NCI-H510A (cell line): ENCODE measurements around the gene DHRS2.
"Not testable (repeated sequence)": the region's sequence is repeated elsewhere in the genome, so short reads cannot be mapped to it uniquely, and the experiment has no call there.

Experiments used
- DNase-seq: peaks from one replicate; lab custom pipeline; 2025; lab: John Stamatoyannopoulos, UW

Gene DHRS2

DNA sequence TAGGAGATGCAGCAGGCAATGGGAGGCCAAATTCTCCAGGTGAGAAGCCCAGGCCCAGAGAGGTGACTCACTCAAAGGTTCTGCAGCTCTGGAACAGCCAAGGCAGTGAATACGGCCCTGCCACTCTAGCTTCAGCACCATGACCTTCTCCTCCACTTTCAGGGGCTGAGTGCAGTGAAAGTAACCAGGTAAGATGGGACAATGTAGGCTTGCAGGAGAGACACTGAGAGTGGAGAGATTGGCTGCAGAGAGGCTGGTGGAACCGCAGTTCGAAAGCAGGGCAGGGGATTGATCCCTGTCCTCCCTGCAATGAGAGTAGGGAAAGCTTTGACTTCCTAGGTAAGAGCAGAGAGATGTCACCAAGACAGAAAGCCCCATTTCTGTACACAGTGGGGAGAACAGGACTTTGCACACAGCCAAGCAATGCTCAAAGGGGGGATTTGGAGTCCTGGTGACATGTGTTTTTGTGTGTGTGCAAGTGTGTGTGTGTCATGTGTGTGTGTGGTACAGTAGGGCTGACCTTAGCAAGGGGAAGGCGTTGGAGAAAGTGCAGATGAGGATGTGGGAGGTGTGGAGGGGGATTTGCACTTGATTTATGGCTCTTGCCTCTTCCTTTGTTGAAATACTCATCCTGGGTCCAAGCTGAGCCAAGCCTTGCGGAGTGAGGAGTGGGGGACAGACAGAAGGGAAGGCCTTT is 12.7 kb downstream of the DHRS2 start:
- no peak for DNase-seq

DNA sequence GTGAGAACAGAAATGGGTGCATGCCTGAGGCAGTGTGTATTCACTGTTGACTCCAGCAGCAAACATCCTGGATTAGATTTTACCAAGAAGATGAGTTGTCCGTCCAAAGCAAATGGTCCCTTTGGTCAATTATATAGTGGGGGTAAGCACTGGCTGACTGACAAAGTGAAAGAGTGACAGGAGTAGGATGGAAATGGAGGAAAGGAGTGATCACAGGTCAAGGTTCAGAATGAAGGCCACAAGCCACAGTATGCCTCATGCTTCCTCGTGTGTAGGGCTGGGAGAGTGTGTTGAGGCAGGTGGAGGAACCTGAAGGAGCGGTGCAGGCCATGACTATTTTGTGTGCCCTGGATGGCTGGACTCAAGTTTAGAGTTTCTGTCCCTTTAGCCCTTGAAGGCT is 14.3 kb downstream of the DHRS2 start:
- DNase-seq: no peak

DNA sequence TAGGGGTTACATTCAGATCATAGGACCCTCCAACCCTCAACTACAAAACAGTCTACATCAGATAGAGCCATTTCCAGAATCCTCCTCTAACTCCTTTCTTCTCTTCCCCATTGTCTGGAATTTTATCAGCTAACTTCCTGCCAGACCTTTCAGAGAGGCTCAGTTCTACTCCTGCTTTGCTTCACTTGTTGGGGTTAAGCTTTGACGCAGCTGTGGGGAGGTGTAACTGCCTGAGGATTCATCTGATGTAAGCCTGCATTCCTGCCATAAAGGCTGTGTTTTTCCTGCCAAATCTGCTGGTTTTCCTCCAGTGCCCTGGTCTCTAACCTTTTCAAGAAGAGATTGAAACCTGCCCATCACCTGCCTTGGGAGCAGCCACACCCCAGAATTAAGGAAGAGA is 16.9 kb downstream of the DHRS2 start:
- no peak for DNase-seq

DNA sequence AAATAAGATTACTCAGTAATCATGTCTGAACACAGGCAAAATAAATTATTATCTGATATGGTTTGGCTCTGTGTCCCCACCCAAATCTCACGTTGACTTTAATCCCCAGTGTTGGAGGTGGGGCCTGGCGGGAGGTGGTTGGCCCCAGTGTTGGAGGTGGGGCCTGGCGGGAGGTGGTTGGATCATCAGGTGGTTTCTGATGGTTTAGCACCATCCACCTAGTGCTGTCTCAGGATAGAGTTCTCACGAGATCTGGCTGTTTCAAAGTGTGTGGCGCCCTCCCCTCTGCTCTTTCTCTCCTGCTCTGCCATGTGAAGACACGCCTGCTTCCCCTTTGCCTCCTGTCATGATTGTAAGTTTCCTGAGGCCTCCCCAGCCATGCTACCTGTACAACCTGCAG is 18.1 kb downstream of the DHRS2 start:
- DNase-seq: no peak

DNA sequence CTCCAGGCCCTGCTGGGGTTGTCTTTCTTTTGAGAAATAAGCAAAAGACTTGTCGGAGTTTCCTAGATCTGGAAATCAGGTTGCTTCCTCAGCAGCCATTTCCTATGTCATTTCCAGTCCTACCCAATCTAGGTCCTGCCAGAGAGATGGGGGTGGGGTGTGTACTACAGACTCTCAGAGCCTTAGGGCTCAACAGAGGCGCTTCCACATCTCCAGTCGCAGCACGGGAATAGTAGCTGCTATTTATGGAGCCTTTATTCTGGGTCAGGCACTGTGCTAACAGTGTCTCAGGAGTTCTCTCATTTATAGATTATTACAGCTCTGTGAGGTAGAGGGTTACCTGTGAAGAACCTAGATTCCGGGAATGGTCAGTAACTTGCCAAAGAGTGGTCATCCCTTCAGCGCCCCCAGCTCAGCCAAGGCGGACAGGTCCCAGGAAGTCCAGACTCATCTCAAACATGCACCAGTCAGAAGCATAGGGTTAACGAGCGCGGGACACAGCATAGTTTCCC is 21.9 kb downstream of the DHRS2 start:
- DNase-seq: no peak

DNA sequence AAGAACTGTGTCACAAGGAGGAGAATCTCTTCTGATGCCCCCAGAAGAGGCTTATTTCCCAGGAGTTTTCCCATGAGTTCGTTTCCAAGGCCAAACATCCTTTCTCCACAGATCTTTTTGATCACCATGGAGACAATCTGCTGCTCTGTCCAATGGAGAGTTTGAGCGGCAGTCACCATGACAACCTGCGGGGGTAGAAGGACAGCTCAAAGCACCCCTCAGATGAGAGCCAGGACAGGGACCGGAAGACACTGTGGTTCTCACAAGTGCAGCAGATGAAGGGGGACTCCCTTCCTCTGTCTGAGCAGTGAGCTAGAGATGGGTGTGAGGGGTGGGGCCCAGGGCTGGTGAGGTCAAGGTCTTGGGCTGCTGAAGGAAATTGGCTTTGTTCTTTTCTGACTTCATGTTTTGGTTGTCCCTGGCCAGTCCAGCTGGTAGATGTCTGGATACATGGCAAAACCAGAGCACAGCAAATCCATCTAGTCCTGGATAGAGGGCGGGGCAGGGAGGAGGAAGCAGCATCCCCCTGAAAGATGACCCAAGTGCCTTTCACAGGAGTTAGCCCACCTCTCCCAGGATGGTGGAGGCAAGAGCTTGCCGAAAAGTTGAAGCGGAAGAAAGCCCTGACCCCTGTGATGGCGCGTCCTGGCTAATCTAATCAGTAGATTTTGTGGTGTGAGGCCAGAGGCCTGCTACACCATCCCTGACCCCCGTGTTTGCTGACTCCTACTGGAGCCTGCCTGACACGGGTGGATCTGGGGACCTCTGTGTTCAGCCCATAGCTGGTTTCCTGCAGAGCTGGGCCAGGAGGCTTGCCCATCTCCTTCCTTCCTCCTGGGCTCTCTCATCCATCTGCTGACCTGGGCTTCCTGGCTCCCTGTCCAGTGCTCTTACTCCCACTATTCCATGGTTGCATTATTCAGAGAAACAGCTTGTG is 24.4 kb downstream of the DHRS2 start:
- DNase-seq: no peak

DNA sequence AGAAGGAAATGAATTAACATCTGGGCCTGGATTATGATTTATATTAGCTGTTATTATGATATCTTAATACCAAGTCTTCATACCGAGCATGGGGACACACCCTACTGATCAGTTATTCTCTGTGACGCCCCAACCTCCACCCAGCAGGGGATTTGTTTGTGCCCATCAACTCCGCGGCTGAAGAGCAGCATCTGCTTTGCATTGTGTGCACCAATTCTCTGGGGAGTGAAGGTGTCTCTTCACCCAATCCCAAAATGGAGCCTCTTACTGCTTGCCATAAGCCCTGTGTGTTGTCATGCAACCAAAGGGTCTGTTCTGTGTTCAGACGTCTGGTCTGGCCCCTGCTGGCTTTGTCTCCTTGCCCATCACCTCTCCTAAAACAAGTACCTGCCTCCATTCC is 25.4 kb downstream of the DHRS2 start:
- no peak for DNase-seq

DNA sequence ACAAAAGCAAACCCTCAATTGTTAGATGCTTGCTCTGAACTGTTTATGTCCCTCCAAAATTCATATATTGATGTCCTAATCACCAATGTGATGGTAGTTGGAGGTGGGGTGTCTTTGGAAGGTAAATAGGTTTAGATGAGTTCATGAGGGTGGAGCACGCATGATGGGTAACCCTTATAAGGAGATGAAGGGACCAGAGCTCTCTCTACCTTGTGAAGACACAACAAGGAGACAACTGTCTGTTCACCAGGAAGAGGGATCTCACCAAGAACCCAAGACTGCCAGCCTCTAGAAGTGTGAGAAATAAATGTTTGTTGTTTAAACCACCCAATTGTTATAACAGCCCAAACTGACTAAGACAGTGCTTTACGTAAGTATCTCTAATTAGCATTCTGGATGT is 27.0 kb downstream of the DHRS2 start:
- no peak for DNase-seq

DNA sequence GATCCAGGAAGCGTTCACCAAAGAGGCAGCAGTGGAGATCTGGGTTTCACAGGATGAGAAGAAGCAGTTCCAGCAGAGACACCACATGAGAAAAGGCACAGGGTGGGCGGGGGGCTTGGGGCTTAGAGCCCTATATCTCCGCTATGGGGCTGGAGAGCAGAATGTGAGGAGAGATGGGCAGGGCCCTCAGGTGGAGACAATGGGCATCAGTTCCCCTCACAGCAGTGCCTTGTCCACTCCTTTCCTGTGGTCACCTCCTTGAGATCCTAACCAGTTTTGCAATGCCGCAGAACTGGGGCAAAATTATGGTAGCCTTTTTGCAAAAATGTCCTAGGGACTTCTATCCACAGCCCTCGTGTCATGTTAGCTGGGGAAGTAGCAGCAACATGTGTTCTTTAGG is 27.5 kb downstream of the DHRS2 start:
- DNase-seq: no peak

DNA sequence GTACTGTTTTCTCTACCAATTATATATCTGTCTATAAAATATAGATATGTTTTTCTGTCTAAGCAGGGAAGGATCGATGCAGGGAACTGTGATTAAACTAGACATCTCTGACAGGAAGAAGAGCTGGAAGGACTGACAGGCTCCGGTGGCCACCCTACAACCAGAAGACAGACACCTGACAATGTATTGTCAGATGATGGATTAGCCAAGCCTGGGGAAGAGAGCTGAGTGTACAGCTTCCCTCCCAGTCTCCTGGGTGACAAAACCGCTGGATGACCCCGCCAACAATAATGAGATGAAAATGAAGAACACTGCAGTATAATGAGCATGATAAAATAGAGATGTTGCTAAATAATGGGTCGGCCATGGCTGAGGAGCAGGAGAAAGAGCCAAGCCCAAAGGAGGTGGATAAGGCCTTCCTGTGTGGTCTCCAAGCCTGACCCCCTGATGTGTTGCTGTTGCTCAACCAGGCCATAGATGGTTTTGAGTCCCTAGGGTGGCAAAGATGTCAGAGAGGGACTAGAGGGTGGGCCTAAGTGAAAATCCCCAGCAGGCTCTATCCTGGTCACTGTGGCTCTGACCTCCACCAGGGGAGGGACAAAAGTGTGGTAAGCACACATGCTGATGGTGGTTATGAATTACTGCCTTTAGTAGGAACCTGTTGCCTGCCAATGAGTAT is 28.2 kb downstream of the DHRS2 start:
- DNase-seq: no peak

DNA sequence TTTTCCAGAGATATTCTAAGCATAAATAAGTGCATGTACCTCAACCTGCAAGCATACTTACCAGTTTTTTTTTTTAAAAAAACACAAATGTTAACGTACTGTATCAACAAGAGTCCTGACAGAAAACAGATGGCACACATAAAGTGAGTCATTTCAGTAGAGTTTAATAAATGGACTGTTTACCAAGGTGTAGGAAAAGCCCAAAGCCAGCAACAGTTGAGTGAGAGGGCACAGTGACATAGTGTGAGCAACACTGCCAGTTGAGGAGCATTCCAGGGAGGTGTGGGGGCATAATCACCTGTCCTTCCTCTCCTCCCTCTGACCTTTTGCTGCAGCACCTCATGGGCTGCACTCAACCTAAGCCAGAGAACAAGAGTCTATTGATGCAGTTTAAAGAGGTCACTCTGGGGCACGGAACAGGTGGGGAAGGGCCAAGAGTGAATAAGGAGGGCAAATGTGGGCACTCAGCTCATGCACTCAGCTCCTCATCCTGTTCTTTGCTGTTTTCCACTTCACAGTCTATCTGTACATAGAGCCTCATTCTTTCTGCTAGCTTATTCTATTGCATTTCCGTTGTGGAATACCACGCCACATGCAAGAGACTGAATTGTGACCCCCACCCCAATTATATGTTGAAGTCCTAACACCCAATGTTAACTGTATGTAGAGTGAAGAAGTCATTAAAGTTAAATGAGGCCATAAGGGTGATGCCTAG is 29.3 kb downstream of the DHRS2 start:
- no peak for DNase-seq

DNA sequence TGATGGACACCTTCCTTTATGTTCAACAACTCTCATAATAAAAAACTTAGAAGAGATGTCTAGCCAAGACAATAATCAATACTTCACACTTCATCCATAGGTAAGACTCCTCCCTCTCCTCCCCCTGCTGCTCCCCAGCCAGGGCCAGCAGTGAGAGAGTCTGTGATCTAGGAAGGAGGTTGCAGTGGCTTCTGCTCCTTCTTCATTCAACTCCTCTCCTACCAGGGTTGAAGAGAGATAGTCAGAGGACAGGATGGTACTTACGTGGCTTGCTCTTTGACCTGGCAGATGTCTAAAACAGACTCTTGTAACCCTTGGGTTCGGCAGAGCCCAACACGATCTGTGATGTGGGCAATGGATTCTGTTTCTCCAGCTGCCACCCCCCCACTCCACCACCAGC is 31.0 kb downstream of the DHRS2 start:
- no peak for DNase-seq

DNA sequence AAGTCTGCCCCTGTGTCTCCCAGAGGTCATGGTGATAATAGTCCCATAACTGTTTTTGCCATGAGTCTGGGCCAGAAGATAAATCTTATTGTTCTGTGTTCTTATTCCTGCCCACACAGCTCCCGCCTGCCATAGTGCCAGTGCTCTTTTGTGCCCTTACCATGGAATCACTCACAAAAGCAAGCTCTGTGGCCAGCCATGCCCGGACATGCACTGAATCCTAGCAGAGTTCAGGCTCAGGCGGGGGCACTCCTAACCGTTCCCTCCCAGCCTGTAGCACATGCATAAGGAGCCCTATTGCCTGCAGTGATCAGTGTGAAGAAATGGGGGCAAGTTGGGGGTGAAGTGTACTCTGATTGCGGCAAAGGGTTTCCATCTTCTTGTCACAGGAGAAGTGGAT is 33.3 kb downstream of the DHRS2 start:
- DNase-seq: no peak

DNA sequence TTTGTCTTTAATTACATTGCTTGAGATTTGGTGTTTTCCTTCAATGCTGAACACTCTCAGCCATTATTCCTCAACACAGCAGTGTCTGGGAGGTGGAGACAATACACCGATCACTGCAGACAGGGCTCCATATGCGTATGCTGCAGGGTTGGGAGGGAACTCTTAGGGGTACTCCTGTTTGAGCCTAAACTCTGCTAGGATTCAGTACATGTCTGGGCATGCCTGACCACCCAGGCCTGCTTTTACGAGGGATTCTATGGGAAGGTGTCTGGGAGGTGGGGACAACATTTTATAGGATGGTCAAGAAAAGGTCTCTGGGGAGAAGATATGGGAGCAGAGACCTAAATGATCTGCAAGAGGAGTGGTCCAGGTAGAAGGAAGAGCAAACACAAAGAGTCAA is 34.3 kb downstream of the DHRS2 start:
- DNase-seq: no peak

DNA sequence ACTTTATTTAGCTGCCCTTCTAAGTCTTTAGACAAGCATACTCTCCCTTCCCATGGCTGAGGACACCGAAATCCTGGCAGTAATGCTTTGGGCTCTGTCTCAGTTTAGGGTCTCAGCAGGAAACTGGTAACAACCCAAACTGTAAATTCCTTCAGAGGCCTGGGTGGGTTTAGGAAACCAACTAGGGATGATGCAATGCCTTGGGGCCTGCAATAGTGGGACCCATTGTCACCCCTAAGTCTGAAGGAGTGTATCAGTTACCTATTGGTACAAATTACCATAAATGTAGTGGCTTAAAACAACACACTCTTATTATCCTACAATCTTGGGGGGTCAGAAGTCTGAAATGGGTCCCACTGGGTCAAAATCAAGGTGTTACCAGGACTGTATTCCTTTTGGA is 36.0 kb downstream of the DHRS2 start:
- no peak for DNase-seq

DNA sequence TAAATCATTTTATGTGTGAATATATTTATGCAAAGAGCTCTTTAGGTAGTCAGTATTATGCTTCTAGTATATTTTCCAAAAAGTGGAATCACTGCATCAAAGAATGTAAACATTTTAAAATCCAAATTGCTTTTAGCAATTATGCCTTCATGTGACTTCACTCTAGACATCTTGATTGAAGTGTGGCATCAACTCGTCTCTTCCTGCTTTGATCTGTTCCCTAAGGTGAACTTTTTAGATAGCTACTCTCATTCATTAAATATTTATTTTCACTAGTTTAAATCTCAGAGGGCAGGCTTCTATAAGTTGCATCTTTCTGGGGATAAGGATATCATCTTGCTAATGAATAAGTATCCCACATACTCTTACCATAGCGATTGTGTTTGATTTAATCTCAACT is 39.2 kb downstream of the DHRS2 start:
- no peak for DNase-seq

DNA sequence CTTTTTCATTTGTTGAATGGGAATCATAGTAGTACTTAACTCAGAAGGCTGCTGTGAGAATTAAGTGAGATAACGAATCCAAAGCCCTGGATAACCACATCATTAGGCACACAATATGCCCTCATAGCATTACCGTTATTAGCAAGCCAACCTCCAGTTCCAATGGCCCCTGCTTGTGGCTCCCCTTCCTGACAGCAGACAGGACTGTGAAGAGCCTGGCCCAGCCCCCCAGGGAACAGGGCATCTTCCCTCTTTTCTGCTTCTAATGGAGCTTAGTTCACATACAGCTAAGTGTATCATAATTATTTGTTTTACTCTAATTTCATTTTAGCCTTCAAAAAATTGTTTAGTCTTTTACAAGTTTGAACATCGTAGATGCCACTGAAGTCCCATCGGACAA is 39.7 kb downstream of the DHRS2 start:
- DNase-seq: no peak

DNA sequence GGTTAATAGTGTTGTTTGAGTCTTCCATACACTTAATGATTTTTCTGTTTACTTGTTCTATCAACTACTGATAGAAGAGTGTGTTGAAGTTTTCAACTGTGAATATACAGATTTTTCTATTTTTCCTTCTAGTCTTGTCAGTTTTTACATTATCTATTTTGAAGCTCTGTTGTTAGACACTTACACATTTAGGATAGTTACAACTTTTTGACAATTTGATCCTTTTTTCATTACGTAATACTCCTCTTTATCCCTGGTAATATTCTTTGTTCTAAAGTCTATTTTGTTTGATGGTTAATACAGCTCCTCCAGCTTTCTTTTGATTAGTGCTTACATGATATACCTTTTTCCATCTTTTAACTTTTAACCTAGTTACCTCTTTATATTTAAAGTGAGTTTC is 45.2 kb downstream of the DHRS2 start:
- DNase-seq: no peak

DNA sequence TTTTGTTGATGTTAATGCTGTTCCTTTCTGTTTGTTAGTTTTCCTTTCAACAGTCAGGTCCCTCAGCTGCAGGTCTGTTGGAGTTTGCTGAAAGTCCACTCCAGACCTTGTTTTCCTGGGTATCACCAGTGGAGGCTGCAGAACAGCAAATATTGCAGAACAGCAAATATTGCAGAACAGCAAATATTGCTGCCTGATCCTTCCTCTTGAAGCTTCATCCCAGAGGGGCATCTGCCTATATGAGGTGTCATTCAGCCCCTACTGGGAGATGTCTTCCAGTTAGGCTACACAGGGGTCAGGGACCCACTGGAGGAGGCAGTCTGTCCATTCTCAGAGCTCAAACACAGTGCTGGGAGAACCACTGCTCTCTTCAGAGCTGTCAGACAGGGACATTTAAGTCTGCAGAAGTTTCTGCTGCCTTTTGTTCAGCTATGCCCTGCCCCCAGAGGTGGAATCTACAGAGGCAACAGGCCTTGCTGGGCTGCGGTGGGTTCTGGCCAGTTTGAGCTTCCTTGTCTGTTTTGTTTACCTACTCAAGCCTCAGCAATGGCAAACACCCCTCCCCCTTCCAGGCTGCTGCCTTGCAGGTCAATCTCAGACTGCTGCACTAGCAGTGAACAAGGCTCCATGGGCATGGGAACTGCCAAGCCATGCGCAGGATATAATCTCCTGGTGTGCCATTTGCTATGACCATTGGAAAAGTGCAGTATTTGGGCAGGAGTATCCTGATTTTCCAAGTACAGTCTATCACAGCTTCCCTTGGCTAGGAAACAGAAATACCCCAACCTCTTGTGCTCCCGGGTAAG is 53.7 kb downstream of the DHRS2 start:
- not testable (repeated sequence) for DNase-seq

DNA sequence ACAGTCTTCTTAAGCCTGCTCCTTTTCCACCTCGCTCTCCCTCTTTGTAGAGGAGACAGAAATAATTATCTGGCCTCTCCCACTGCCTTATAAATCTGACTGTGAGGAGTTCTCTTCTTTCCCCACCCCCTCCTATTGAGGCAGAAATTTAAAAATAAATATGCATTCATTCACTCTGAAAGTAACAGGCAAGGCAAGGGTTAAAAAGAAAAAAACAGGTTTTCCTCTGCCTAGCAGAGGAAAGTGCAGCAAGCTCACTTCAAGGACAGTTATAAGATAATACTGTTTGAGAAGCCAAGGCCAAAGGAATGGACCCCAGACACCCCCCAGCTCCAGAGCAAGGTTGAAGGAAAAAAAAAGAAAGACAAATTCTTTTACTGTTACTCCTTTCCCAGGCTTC is 56.3 kb downstream of the DHRS2 start:
- DNase-seq: no peak

DNA sequence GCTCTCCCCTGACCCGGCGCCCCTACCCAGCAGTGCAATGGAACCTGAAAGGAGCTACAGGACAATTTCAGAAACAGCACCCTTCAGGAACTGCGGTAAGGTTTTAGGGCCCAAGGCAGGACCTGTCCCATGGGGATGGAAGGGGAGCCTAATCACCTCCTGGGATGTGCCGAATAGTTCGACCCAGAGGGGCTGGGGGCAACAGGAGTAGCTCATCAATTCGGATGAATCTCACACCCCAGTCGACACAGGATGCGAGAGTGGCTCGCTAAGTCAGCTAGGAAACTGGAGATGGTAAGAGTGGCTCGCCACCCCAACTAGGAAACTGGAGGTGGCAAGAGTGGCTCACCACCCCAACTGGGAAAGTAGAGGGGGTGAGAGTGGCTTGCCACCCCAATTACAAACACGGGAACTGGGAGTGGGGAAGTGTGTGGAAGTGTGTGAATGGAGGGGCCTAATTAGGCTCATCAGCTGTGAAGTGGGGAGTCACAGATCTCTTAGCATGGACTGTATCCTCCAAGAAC is 57.1 kb downstream of the DHRS2 start:
- DNase-seq: no peak
